K562 (cell line): ENCODE measurements around the gene RMP24.

Source experiments
- BDP1 ChIP-seq: IDR thresholded peaks from 3 replicates; pipeline ENCODE4 v1.6.1; 2011; ENCODE audit not compliant: insufficient read length, insufficient read depth
- CBX8 ChIP-seq: fragments of 200-600 bp; sonication (generic); IDR thresholded peaks from 2 replicates; pipeline ENCODE4 v1.6.1; 2012; ENCODE audit warnings: borderline replicate concordance, mixed run types, low read depth, mild to moderate bottlenecking, moderate library complexity, mixed read lengths, low read length, control low read depth, inconsistent platforms; ENCODE audit not compliant: poor library complexity, severe bottlenecking; ENCODE audit errors: extremely low read depth
- CCNT2 ChIP-seq: IDR thresholded peaks from 2 replicates; pipeline ENCODE4 v1.6.1; 2011; ENCODE audit warnings: borderline replicate concordance, low read depth, mild to moderate bottlenecking, moderate library complexity, mixed read lengths, low read length; ENCODE audit not compliant: insufficient read length; ENCODE audit errors: extremely low read depth
- ESRRB ChIP-seq: fragments of 250-450 bp; sonication (Bioruptor Pico); IDR thresholded peaks from 2 replicates; pipeline ENCODE4 v1.5.0; 2020; ENCODE audit warnings: mild to moderate bottlenecking, moderate library complexity, borderline replicate concordance
- HIVEP1 ChIP-seq: fragments of 250-450 bp; sonication (Bioruptor Pico); IDR thresholded peaks from 2 replicates; pipeline ENCODE4 v1.4.0; 2020; ENCODE audit warnings: mild to moderate bottlenecking
- MTA3 ChIP-seq: fragments of 450-650 bp; formaldehyde crosslinking; IDR thresholded peaks from 2 replicates; pipeline ENCODE4 v1.6.1; 2017; ENCODE audit warnings: mild to moderate bottlenecking, borderline replicate concordance
- MXI1 ChIP-seq: IDR thresholded peaks from 2 replicates; pipeline ENCODE4 v1.6.1; 2011; ENCODE audit warnings: low read depth, mild to moderate bottlenecking, improper control_type of control experiment, low read length
- OTX1 ChIP-seq: fragments of 450-650 bp; formaldehyde crosslinking; IDR thresholded peaks from 2 replicates; pipeline ENCODE4 v1.4.0; 2022; ENCODE audit warnings: mild to moderate bottlenecking
- POU5F1 ChIP-seq: fragments of 150-350 bp; IDR thresholded peaks from 2 replicates; pipeline ENCODE4 v1.6.1; 2014; ENCODE audit warnings: borderline replicate concordance, low read length, low read depth, mild to moderate bottlenecking; ENCODE audit not compliant: partially characterized antibody
- RB1 ChIP-seq: fragments of 450-650 bp; IDR thresholded peaks from 2 replicates; pipeline ENCODE4 v1.6.1; 2017; ENCODE audit warnings: low read depth, mild to moderate bottlenecking
- SAP30 ChIP-seq: fragments of 200-600 bp; sonication (generic); IDR thresholded peaks from 2 replicates; pipeline ENCODE4 v1.6.1; 2012; ENCODE audit warnings: borderline replicate concordance, low read depth, mild to moderate bottlenecking, moderate library complexity, low read length, control low read depth, inconsistent platforms; ENCODE audit not compliant: insufficient read depth, poor library complexity, severe bottlenecking
- SP2 ChIP-seq: IDR thresholded peaks from 2 replicates; pipeline ENCODE4 v1.6.1; 2011; ENCODE audit warnings: mild to moderate bottlenecking, low read depth, low read length, moderate library complexity; ENCODE audit not compliant: poor library complexity, severe bottlenecking; ENCODE audit errors: extremely low read depth
- TF ChIP-seq, protein P1 (sequence below): fragments of 250-450 bp; sonication (Bioruptor Pico); IDR thresholded peaks from 2 replicates; pipeline ENCODE4 v1.5.0; 2022; ENCODE audit warnings: mild to moderate bottlenecking
- TF ChIP-seq, protein P2 (sequence below): fragments of 450-650 bp; IDR thresholded peaks from 2 replicates; pipeline ENCODE4 v1.6.1; 2016; ENCODE audit warnings: mild to moderate bottlenecking
- TF ChIP-seq, protein P3 (sequence below): fragments of 450-650 bp; IDR thresholded peaks from 2 replicates; pipeline ENCODE4 v1.6.1; 2016; ENCODE audit warnings: low read depth, mild to moderate bottlenecking, moderate library complexity
- TF ChIP-seq, protein P4 (sequence below): fragments of 250-450 bp; sonication (Bioruptor Pico); IDR thresholded peaks from 2 replicates; pipeline ENCODE4 v1.5.0; 2021; ENCODE audit warnings: mild to moderate bottlenecking, borderline replicate concordance
- TF ChIP-seq, protein P5 (sequence below): fragments of 250-450 bp; sonication (Bioruptor Pico); IDR thresholded peaks from 2 replicates; pipeline ENCODE4 v1.6.1; 2021; ENCODE audit warnings: mild to moderate bottlenecking

Gene RMP24

DNA sequence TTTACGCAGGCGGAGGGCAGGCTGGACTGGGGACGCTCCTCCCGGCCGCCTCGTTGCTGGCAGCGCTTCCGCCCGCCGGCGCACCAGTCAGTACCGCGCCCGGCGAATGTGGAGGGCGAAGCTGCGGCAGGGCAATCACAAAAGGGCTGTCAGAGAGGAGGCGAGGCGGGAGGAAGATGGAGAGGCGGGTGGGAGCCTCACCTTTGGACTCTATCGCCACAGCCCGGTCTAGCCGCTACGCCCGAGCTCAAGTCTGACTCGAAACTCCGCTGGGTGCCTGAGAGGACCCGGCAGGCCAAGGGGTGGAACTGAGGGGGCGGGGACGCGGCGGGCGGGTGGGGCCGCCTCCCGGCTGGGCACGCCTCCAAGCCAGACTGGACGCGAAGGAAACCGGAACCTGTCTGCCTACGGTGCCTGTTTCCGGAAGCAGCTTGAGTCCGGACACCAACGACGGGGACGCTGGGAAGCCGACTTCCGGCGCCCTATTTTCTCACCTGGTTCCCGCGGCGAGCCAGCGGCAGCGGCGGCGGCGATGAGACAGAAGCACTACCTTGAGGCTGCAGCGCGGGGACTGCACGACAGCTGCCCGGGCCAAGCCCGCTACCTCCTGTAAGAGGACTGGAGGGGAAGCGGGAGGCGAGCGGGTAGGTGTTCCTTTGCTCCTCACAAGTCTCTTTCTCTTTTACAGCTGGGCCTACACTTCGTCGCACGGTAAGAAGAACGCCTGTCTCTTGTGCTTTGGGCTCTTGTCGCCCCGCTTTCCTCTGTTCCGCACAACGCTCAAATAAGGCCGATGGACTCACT is at the start of gene RMP24 (continued):
- TF ChIP-seq, protein P1, sequence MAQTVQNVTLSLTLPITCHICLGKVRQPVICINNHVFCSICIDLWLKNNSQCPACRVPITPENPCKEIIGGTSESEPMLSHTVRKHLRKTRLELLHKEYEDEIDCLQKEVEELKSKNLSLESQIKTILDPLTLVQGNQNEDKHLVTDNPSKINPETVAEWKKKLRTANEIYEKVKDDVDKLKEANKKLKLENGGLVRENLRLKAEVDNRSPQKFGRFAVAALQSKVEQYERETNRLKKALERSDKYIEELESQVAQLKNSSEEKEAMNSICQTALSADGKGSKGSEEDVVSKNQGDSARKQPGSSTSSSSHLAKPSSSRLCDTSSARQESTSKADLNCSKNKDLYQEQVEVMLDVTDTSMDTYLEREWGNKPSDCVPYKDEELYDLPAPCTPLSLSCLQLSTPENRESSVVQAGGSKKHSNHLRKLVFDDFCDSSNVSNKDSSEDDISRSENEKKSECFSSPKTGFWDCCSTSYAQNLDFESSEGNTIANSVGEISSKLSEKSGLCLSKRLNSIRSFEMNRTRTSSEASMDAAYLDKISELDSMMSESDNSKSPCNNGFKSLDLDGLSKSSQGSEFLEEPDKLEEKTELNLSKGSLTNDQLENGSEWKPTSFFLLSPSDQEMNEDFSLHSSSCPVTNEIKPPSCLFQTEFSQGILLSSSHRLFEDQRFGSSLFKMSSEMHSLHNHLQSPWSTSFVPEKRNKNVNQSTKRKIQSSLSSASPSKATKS (CRISPR knock-in tag), result no peak
- TF ChIP-seq RB1 (peak; percentile 97), SAP30 (peak; percentile 67), CCNT2 (peak; percentile 33), BDP1 (no peak), MTA3 (no peak), ESRRB (CRISPR knock-in tag) (no peak), HIVEP1 (no peak), CBX8 (no peak), POU5F1 (peak; percentile 35), SP2 (no peak), MXI1 (0 out of 2 replicates have a peak, but pooled peaks have one; percentile 63), OTX1 (no peak)
- TF ChIP-seq, protein P2, sequence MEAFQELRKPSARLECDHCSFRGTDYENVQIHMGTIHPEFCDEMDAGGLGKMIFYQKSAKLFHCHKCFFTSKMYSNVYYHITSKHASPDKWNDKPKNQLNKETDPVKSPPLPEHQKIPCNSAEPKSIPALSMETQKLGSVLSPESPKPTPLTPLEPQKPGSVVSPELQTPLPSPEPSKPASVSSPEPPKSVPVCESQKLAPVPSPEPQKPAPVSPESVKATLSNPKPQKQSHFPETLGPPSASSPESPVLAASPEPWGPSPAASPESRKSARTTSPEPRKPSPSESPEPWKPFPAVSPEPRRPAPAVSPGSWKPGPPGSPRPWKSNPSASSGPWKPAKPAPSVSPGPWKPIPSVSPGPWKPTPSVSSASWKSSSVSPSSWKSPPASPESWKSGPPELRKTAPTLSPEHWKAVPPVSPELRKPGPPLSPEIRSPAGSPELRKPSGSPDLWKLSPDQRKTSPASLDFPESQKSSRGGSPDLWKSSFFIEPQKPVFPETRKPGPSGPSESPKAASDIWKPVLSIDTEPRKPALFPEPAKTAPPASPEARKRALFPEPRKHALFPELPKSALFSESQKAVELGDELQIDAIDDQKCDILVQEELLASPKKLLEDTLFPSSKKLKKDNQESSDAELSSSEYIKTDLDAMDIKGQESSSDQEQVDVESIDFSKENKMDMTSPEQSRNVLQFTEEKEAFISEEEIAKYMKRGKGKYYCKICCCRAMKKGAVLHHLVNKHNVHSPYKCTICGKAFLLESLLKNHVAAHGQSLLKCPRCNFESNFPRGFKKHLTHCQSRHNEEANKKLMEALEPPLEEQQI, result no peak; the same call in 1 of the 2 replicates
- TF ChIP-seq, protein P3, sequence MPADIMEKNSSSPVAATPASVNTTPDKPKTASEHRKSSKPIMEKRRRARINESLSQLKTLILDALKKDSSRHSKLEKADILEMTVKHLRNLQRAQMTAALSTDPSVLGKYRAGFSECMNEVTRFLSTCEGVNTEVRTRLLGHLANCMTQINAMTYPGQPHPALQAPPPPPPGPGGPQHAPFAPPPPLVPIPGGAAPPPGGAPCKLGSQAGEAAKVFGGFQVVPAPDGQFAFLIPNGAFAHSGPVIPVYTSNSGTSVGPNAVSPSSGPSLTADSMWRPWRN, result no peak
- TF ChIP-seq, protein P4, sequence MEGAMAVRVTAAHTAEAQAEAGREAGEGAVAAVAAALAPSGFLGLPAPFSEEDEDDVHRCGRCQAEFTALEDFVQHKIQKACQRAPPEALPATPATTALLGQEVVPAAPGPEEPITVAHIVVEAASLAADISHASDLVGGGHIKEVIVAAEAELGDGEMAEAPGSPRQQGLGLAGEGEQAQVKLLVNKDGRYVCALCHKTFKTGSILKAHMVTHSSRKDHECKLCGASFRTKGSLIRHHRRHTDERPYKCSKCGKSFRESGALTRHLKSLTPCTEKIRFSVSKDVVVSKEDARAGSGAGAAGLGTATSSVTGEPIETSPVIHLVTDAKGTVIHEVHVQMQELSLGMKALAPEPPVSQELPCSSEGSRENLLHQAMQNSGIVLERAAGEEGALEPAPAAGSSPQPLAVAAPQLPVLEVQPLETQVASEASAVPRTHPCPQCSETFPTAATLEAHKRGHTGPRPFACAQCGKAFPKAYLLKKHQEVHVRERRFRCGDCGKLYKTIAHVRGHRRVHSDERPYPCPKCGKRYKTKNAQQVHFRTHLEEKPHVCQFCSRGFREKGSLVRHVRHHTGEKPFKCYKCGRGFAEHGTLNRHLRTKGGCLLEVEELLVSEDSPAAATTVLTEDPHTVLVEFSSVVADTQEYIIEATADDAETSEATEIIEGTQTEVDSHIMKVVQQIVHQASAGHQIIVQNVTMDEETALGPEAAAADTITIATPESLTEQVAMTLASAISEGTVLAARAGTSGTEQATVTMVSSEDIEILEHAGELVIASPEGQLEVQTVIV (CRISPR knock-in tag), result no peak
- TF ChIP-seq, protein P5, sequence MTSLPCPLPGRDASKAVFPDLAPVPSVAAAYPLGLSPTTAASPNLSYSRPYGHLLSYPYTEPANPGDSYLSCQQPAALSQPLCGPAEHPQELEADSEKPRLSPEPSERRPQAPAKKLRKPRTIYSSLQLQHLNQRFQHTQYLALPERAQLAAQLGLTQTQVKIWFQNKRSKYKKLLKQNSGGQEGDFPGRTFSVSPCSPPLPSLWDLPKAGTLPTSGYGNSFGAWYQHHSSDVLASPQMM, result no peak
